CD4-positive, alpha-beta T cell treated with Interleukin-15 for 4 hours (primary cell): Measurements from ENCODE around the gene CERS4.
A peak's percentile ranks its signal among the peaks of the same experiment; 100 is the strongest.
"Not testable (repeated sequence)": the region's sequence is repeated elsewhere in the genome, so short reads cannot be mapped to it uniquely, and the experiment has no call there.

ENCODE experiments used
- DNase-seq: peaks from one replicate; pipeline ENCODE4 v3.0.0-alpha.2; 2020; ENCODE audit warnings: low spot score

The CERS4 gene

GRCh38 chr19:8261881-8262280 is 52.7 kb downstream of the CERS4 start:
- DNase-seq, result no peak

GRCh38 chr19:8262431-8262830 is 53.3 kb downstream of the CERS4 start:
- no peak for DNase-seq

DNA sequence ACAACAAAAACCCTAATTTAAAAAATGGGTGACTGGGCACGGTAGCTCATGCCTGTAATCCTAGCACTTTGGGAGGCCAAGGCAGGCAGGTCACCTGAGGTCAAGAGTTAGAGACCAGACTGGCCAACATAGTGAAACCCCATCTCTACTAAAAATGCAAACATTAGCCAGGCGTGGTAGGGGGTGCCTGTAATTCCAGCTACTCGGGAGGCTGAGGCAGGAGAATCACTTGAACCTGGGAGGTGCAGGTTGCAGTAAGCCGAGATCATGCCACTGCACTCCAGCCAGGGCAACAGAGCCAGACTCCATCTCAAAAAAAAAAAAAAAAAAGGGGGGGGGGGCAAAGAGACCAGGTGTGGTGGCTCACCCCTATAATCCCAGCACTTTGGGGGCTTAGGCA is 55.1 kb downstream of the CERS4 start:
- DNase-seq, result not testable (repeated sequence)

DNA sequence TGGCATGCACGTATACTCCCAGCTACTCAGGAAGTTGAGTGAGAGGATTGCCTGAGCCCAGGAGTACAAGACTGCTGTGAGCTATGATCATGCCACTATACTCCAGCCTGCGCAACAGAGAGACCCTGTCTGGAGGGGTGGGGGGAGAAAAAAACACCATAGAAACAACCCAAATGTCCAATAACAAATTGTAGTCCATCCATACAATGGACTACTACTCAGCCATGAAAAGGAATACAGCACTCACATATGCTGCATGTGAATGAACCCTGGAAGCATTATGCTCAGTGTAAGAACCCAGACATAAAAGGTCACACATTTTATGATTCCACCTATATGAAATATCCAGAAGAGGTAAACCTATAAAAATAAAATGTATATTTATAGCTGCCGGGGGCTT is 56.7 kb downstream of the CERS4 start:
- DNase-seq, result no peak

GRCh38 chr19:8269724-8270123 is 60.6 kb downstream of the CERS4 start:
- DNase-seq, result no peak

- not testable (repeated sequence) for DNase-seq
Measured at GRCh38 chr19:8276508-8276907, 67.3 kb downstream of the CERS4 start.

- not testable (repeated sequence) for DNase-seq
Measured at GRCh38 chr19:8291337-8291736, 82.2 kb downstream of the CERS4 start.

DNA sequence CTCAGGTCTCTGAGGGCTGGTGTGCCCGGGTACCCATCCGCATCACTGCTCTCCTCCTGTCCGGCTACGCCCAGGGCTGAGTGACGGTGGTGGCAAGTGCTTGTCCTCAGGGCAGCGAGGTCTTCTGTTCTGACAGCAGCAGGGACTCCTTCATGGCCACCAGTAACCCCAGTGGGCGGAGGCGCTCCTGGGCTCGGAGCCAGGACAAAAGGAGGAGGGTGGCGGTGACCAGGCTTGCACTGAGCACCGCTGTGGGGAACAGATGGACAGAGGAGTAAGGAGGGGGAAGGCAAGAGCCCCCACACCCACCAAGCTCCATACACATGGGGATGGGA is 93.2 kb downstream of the CERS4 start:
- no peak for DNase-seq

GRCh38 chr19:8302734-8303133 is 93.6 kb downstream of the CERS4 start:
- DNase-seq, result no peak

DNA sequence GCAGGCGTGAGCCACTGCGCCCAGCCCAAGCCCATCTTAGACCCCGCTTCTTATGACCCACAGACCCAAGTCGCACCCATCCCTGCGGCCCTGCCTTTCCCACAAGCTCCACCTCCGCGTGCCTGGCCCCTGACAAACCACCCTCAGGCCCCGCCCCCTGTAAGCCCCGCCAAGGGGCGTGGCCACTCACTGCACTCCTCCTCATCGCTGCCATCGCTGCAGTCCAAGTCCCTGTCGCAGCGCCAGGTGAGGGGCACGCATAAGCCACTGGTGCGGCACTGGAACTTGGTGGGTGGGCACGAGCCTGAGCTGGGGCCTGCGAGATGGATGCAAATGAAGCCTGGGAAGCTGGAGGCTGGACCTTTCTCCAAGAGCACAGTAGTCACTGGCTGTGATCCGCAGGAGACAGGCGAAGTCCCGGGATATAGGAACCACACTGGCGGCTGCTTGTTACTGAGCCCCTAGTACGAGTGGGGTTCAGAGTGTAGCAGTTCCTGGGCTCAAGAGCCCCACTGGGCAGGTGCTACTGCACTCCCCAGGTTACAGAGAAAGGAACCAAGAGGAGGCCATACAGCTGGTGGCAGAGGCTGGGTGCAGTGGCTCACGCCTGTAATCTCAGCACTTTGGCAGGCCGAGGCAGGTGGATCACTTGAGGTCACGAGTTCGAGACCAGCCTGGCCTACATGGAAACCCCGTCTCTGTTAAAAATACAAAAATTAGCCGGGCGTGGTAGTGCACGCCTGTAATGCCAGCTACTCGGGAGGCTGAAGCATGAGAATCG is 95.9 kb downstream of the CERS4 start:
- DNase-seq, result no peak

DNA sequence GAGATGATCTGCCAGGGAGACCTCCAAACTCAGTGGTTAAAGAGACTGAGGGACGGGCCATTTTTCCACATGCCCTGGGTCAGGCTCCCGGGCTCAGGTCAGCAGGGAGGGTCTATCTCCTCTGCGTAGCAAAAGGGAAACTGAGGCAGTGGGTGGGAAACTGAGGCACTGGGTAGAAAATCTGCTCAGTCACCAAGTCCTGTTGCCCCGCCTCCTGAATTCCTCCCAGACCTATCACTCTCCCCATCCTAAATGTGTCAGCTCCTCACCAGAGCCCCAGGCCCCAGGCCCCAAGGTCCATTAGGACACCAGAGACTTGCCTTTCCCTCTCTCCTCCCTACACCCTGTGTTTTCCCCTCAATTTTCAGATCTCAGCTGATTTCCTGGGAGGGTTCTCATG is 96.6 kb downstream of the CERS4 start:
- DNase-seq, result no peak

DNA sequence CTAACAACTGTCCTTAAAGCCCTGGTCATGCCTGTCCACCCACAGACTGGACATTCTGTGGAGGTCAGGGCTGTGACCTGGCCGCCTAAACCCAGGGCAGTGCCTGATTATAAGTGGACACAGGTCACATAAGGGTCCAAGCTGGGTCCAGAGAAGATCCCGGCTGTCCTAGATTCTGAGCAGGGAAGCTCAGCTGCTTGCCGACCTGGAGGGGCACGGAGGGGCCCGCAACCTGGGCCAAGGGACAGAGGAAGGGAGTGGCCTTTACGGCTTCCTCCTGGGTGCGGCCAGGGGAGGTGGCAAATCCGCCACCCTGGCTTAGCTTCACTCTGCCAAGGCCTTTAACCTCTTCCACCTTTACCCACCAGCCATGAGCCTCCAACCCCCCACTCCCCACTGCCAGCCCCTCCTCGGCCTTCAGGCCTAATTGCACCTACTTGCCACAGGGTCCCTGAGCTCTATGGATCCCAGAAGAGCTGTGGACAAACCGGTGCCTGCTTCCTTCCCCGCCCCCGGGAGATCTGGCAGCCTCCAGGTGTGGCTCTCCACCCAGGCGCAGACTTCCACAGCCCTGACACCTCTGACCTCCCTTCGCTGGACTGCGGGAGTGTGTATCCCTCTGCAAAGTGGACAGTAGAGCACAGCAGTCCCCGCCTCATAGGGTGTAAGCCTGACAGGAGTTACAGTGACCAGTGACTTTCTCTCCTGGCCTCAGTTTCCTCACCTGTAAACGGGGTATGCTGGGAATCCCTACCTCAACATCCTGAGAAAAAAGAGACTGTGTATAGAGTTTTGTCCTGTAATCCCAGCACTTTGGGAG is 97.3 kb downstream of the CERS4 start:
- DNase-seq, result no peak

GRCh38 chr19:8307400-8307964 is 98.3 kb downstream of the CERS4 start:
- no peak for DNase-seq

DNA sequence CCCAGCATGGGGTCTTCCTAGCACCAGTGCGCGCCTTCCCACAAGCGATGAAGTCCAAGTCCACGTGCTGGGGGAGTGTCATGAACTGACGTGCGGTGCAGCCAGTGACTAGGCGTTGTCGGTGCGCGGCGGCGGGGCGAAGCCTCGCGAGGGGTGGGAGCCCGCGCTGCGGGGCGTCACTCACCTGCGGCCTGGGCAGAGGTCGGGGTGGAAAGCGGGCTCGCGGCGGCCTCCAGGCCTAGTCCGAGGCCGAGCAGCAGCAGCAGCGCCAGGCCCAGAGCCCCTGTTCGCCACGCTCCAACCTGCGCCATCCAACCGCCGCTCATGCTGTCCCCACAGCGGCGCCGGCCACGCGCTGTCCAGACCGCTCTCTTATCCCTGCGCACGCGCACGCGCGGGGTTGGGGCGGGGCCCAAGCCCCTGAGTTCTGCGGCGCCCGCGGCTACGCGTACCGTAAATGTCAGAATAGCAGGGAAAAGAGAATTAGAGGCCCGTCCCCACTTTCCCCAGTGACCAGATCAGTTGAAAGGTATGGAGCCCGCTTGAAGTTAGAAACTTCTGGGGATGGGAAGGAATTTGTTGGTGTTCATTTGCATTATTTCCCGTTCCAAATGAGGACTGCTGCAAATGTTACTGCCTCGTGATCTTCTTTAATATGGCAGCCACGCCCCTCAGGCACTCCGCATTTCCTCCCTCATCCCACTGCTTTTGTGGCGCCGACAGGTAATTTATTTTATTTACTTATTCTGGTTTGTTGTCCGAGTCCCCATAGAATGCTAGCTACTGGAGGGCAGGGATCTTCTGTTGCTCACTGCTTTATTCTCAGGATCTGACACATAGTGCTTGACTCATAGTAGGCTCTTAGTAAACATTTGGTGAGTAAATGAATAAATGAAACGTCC is 99.0 kb downstream of the CERS4 start, which contains the start of gene CD320:
Gene CD320 (minus strand): TSS at position 394 of the 902 bp plus-strand sequence. CDS start 68 bp downstream, at position 326.
- peak; percentile 82 for DNase-seq

DNA sequence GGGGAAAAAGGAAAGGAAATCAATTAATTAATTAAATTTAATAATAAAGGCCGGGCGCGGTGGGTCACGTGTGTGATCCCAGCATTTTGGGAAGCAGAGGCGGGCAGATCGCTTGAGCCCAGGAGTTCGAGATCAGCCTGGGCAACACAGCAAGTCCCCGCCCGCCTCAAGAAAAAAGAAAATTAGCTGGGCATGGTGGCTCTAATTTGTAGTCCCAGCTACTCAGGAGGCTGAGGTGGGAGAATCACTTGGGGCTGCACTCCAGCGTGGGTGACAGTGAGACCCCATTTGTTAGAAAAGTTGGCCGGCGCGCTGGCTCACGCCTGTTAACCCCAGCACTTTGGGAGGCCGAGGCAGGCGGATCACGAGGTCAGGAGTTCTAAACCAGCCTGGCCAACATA is 99.7 kb downstream of the CERS4 start:
- no peak for DNase-seq

DNA sequence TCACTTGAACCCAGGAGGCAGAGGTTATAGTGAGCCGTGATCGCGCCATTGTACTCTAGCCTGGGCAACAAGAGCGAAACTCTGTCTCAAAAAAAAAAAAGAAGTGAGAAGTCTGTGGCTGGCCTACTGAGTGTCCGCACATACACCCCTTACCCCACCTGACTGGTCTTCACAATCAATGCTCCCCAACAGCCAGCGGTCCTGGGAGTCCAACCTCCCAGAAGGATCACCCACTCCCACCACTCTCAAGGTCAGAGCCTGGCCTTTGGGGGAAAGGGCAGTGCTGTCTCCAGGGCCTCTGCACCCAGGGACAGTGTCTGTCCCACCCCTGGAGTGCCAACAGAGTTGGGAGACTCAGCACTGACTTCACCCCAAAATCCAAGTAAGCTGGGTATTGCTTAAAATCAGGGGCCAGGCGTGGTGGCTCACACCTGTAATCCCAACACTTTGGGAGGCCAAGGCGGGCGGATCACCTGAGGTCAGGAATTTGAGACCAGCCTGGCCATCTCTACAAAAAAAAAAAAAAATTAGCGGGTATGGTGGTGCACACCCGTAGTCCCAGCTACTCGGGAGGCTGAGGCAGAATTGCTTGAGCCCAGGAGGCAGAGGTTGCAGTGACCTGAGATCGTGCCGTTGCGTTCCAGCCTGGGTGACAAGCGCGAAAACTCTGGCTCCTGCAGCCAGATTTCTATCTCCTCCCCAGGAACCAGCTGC is 101.3 kb downstream of the CERS4 start:
- DNase-seq, result no peak

DNA sequence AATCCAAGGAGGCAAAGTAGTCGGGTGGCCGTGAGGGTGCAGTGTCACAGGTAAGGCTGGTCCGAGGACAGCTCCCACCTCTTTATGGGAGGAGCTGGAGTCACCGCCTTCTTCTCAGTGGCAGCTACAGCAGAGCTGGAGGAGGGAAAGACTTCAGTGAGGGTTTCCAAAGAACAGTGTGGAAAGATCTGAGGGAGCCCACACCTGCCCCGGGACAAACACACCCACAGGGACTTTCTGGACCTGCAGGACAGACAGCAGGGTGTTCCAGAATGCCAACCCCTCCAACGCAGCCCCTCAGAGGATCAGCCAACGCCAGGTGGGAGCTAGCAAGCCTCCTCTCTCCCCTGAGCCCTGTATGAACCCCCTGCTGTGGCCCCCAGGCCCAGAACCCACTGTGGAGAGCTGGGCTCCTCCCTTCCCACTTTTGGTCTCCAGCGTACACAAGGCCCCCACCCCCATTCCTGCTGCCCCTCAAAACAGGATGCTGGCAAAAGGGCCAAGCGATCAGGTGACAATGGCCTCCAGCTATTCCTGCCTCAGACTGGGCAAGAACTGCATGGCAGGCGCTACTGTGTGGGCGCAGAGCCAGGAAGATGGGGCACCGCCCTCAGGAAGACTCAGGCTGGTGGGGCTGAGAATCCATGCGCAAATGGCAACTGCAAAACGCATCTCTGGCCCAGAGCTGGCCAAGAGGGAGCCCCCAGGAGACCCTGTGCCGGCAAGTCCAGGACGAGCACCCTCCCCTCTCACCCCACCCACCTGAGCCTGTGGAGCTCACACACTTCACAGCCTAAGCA is 102.5 kb downstream of the CERS4 start:
- DNase-seq, result no peak
